Measurements from ENCODE around the gene HYKK. TPM values are rescaled to one million over a fixed set of nuclear protein-coding genes. Genes with fewer than 3 reads are reported as not detected.

HYKK gene
- total and polyA plus RNA-seq, 10 of the 15 experiments (the other 5 are each of a cell fraction or from before 2014, with no cell fraction given), result 0.15 to 0.98 (median 0.49) TPM

GRCh38 chr15:78565097-78565950 lies 57.9 kb downstream of the HYKK start, which contains the start of gene CHRNA5 (continued):
- peak; percentile 85 for TF ChIP-seq NKRF (conservative IDR thresholded peaks at IDR 0.05)
- no peak for TF ChIP-seq TCF7 (IDR thresholded peaks at IDR 0.05; ENCODE audit: borderline replicate concordance)
- TF ChIP-seq, protein P1, sequence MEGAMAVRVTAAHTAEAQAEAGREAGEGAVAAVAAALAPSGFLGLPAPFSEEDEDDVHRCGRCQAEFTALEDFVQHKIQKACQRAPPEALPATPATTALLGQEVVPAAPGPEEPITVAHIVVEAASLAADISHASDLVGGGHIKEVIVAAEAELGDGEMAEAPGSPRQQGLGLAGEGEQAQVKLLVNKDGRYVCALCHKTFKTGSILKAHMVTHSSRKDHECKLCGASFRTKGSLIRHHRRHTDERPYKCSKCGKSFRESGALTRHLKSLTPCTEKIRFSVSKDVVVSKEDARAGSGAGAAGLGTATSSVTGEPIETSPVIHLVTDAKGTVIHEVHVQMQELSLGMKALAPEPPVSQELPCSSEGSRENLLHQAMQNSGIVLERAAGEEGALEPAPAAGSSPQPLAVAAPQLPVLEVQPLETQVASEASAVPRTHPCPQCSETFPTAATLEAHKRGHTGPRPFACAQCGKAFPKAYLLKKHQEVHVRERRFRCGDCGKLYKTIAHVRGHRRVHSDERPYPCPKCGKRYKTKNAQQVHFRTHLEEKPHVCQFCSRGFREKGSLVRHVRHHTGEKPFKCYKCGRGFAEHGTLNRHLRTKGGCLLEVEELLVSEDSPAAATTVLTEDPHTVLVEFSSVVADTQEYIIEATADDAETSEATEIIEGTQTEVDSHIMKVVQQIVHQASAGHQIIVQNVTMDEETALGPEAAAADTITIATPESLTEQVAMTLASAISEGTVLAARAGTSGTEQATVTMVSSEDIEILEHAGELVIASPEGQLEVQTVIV (IDR thresholded peaks at IDR 0.05; ENCODE audit: borderline replicate concordance, partially characterized antibody), result no peak
- TF ChIP-seq BACH1 (IDR thresholded peaks at IDR 0.05; ENCODE audit: borderline replicate concordance), result peak; percentile 83
- TF ChIP-seq, protein P2, sequence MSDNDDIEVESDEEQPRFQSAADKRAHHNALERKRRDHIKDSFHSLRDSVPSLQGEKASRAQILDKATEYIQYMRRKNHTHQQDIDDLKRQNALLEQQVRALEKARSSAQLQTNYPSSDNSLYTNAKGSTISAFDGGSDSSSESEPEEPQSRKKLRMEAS (IDR thresholded peaks at IDR 0.05; ENCODE audit: low read depth, low read length), result 0 out of 2 replicates have a peak, but pooled peaks have one; percentile 11
- TF ChIP-seq POLR2A (IDR thresholded peaks at IDR 0.05; ENCODE audit: low read depth, low read length), result peak; percentile 80
- TF ChIP-seq RB1 (IDR thresholded peaks at IDR 0.05; ENCODE audit: borderline replicate concordance), result peak; percentile 73; the same call in 1 of the 2 replicates
- TF ChIP-seq, protein P3, sequence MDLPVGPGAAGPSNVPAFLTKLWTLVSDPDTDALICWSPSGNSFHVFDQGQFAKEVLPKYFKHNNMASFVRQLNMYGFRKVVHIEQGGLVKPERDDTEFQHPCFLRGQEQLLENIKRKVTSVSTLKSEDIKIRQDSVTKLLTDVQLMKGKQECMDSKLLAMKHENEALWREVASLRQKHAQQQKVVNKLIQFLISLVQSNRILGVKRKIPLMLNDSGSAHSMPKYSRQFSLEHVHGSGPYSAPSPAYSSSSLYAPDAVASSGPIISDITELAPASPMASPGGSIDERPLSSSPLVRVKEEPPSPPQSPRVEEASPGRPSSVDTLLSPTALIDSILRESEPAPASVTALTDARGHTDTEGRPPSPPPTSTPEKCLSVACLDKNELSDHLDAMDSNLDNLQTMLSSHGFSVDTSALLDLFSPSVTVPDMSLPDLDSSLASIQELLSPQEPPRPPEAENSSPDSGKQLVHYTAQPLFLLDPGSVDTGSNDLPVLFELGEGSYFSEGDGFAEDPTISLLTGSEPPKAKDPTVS (IDR thresholded peaks at IDR 0.05; ENCODE audit: low read depth, low read length), result peak; percentile 71; the same call in 1 of the 2 replicates
- no peak for TF ChIP-seq CHD2 (IDR thresholded peaks at IDR 0.05; ENCODE audit: borderline replicate concordance, low read depth, low read length)
- TF ChIP-seq ZNF384 (IDR thresholded peaks at IDR 0.05; ENCODE audit: borderline replicate concordance, low read depth, low read length), result no peak
- TF ChIP-seq GATAD2B (conservative IDR thresholded peaks at IDR 0.05; ENCODE audit: low read depth), result peak; percentile 69
- no peak for TF ChIP-seq PML (IDR thresholded peaks at IDR 0.05; ENCODE audit: low read length)
- TF ChIP-seq POLR2AphosphoS5 (IDR thresholded peaks at IDR 0.05; ENCODE audit: low read length), result peak; percentile 46; the same call in 1 of the 2 replicates
- peak; percentile 60; the same call in 1 of the 2 replicates for TF ChIP-seq ASH2L (IDR thresholded peaks at IDR 0.05; ENCODE audit: borderline replicate concordance, low read depth)
- TF ChIP-seq BHLHE40 (IDR thresholded peaks at IDR 0.05; ENCODE audit: borderline replicate concordance in 1 of 2, low read depth in 2 of 2, low read length in 1 of 2), result peak in 1 of 2 experiments; percentile 34; a peak in 2 of 4 replicates
- TF ChIP-seq RELA (IDR thresholded peaks at IDR 0.05; ENCODE audit: borderline replicate concordance, partially characterized antibody), result peak; percentile 14
- TF ChIP-seq NBN (IDR thresholded peaks at IDR 0.05), result no peak
- TF ChIP-seq, protein P4, sequence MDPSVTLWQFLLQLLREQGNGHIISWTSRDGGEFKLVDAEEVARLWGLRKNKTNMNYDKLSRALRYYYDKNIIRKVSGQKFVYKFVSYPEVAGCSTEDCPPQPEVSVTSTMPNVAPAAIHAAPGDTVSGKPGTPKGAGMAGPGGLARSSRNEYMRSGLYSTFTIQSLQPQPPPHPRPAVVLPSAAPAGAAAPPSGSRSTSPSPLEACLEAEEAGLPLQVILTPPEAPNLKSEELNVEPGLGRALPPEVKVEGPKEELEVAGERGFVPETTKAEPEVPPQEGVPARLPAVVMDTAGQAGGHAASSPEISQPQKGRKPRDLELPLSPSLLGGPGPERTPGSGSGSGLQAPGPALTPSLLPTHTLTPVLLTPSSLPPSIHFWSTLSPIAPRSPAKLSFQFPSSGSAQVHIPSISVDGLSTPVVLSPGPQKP (IDR thresholded peaks at IDR 0.05; ENCODE audit: low read depth, low read length), result no peak
- no peak for TF ChIP-seq FOXM1 (IDR thresholded peaks at IDR 0.05; ENCODE audit: low read depth, low read length)
- 0 out of 2 replicates have a peak, but pooled peaks have one; percentile 33 for TF ChIP-seq ZNF217 (IDR thresholded peaks at IDR 0.05)
- no peak for TF ChIP-seq NFYA (IDR thresholded peaks at IDR 0.05; ENCODE audit: borderline replicate concordance, low read depth, low read length)

Measured in GM12878 (cell line).